HCT116 (cell line): ENCODE measurements around the gene CGB2. TPM values are rescaled to one million over a fixed set of nuclear protein-coding genes. Genes with fewer than 3 reads are reported as not detected.

Experiments
- ATAC-seq: fragments of 200-7000 bp; cut with Tn5 transposase; 2 replicates; pipeline ENCODE4 v1.9.1; 2020; ENCODE audit warnings: mild to moderate bottlenecking, moderate library complexity
- BruUV-seq: library from RNA; stranded (reverse); fragments of 400-500 nt; replicated peaks from 2 replicates; lab custom pipeline; 2021; lab: Mats Ljungman, UMichigan
- CTCF ChIA-PET: fragments of 300-600 bp; sonication (Branson Sonifier 250); formaldehyde crosslinking; loops from one replicate; lab custom pipeline; 2021; ENCODE audit warnings: antibody characterized with exemption; lab: Charles Lee
- POLR2A ChIA-PET: fragments of 300-600, 350-600 bp; sonication (Branson Sonifier 250); formaldehyde crosslinking; loops from one replicate; lab custom pipeline; 2021; ENCODE audit warnings: antibody characterized with exemption; lab: Charles Lee
- RAD21 ChIA-PET, 2 experiments: fragments of 300-600 bp; sonication (Branson Sonifier 250); formaldehyde crosslinking; loops; one replicate each; lab custom pipeline; 2023; ENCODE audit warnings: low total read pairs in 2 of 2; ENCODE audit not compliant: uncharacterized antibody in 2 of 2, unreplicated experiment in 2 of 2, low non-redundant PET in 1 of 2; lab: Charles Lee
- DNase-seq: peaks from one replicate; pipeline ENCODE4 v3.0.0-alpha.2; 2010; ENCODE audit warnings: low read depth, low spot score
- H2AFZ ChIP-seq: fragments of 200-600 bp; shearing (Covaris generic), sonication (generic); 2 replicates; pipeline ENCODE4 v1.6.1; 2017; ENCODE audit warnings: low read depth, mixed run types, mixed read lengths, antibody characterized with exemption, low read length; ENCODE audit not compliant: poor library complexity, severe bottlenecking
- H3K27ac ChIP-seq: 2 replicates; pipeline ENCODE4 v1.5.1; 2012; ENCODE audit warnings: low read depth, low read length
- H3K27me3 ChIP-seq: fragments of 200-600 bp; sonication (generic); 2 replicates; pipeline ENCODE4 v1.6.1; 2016; ENCODE audit warnings: mixed run types, low read length, mixed read lengths; ENCODE audit not compliant: insufficient read depth
- H3K36me3 ChIP-seq, 2 experiments: fragments of 200-500 bp in 1 of 2; fragments of 200-600 bp in 1 of 2; sonication (Bioruptor generic) in 1 of 2; sonication (generic) in 1 of 2; 2 replicates each; pipeline versions ENCODE4 v1.5.1 to v1.6.1; 2014 to 2016; ENCODE audit warnings: low read length in 2 of 2, inconsistent platforms in 1 of 2, mixed read lengths in 1 of 2, mixed run types in 1 of 2; ENCODE audit not compliant: insufficient read depth in 2 of 2, control insufficient read depth in 1 of 2
- H3K4me1 ChIP-seq, 2 experiments: fragments of 200-600 bp in 1 of 2; sonication (generic) in 1 of 2; 2 replicates each; pipeline versions ENCODE4 v1.5.1 to v1.6.1; 2012 to 2017; ENCODE audit warnings: low read length in 2 of 2, inconsistent platforms in 1 of 2, mild to moderate bottlenecking in 1 of 2, mixed read lengths in 1 of 2, mixed run types in 1 of 2, moderate library complexity in 1 of 2; ENCODE audit not compliant: insufficient read depth in 2 of 2, control insufficient read depth in 1 of 2
- H3K4me2 ChIP-seq: fragments of 200-600 bp; sonication (generic); 2 replicates; pipeline ENCODE4 v1.6.1; 2017; ENCODE audit warnings: mixed run types, low read length, mixed read lengths
- H3K4me3 ChIP-seq, 2 experiments: fragments of 200-600 bp in 1 of 2; sonication (generic) in 1 of 2; replicated peaks in 1 of 2; 2 replicates each; pipeline ENCODE4 v1.5.1; 2011 to 2016; ENCODE audit warnings: low read length in 2 of 2, control low read depth in 1 of 2, low read depth in 1 of 2, mild to moderate bottlenecking in 1 of 2, mixed read lengths in 1 of 2, mixed run types in 1 of 2
- H3K79me2 ChIP-seq: fragments of 200-600 bp; sonication (generic); 2 replicates; pipeline ENCODE4 v1.6.1; 2017; ENCODE audit warnings: mild to moderate bottlenecking, mixed run types, low read length, moderate library complexity, mixed read lengths; ENCODE audit not compliant: insufficient read depth
- H3K9ac ChIP-seq: fragments of 200-600 bp; sonication (generic); 2 replicates; pipeline ENCODE4 v1.6.1; 2016; ENCODE audit warnings: low read length, mixed read lengths
- H3K9me2 ChIP-seq: fragments of 200-600 bp; sonication (generic), shearing (Covaris generic); 2 replicates; pipeline ENCODE4 v1.6.1; 2017; ENCODE audit warnings: mixed run types, mild to moderate bottlenecking, moderate library complexity; ENCODE audit not compliant: insufficient read depth
- H3K9me3 ChIP-seq, 2 experiments: fragments of 200-500 bp in 1 of 2; fragments of 200-600 bp in 1 of 2; sonication (Bioruptor generic) in 1 of 2; sonication (generic) in 1 of 2; 2 replicates each; pipeline ENCODE4 v1.6.1; 2014 to 2017; ENCODE audit warnings: low read length in 2 of 2, mixed read lengths in 2 of 2, inconsistent platforms in 1 of 2, low read depth in 1 of 2, mild to moderate bottlenecking in 1 of 2, mixed run types in 1 of 2, moderate library complexity in 1 of 2; ENCODE audit not compliant: control insufficient read depth in 1 of 2, insufficient read depth in 1 of 2
- H4K20me1 ChIP-seq: fragments of 200-600 bp; sonication (generic), shearing (Covaris generic); 2 replicates; pipeline ENCODE4 v1.6.1; 2017; ENCODE audit warnings: mixed run types, mild to moderate bottlenecking, moderate library complexity; ENCODE audit not compliant: insufficient read depth
- CBX3 ChIP-seq: IDR thresholded peaks from 2 replicates; pipeline ENCODE4 v1.6.1; 2012; ENCODE audit warnings: low read depth
- EGR1 ChIP-seq: IDR thresholded peaks from 2 replicates; pipeline ENCODE4 v1.6.1; 2012; ENCODE audit warnings: low read depth
- EZH2 ChIP-seq: fragments of 200-600 bp; sonication (generic); IDR thresholded peaks from 2 replicates; pipeline ENCODE4 v1.6.1; 2017; ENCODE audit warnings: antibody characterized with exemption, mixed run types
- EZH2phosphoT487 ChIP-seq: fragments of 200-600 bp; IDR thresholded peaks from 2 replicates; pipeline ENCODE4 v1.6.1; 2018; ENCODE audit warnings: antibody characterized with exemption, borderline replicate concordance
- FOSL1 ChIP-seq: IDR thresholded peaks from 2 replicates; pipeline ENCODE4 v1.6.1; 2012; ENCODE audit warnings: low read depth
- JUND ChIP-seq: IDR thresholded peaks from 2 replicates; pipeline ENCODE4 v1.6.1; 2012
- POLR2A ChIP-seq: IDR thresholded peaks from 2 replicates; pipeline ENCODE4 v1.7.0; 2011; ENCODE audit warnings: borderline replicate concordance; ENCODE audit not compliant: insufficient read depth, insufficient read length; ENCODE audit errors: extremely low read depth
- POLR2AphosphoS5 ChIP-seq: IDR thresholded peaks from 2 replicates; pipeline ENCODE4 v1.6.1; 2011; ENCODE audit warnings: mild to moderate bottlenecking, low read depth, low read length, moderate library complexity
- SIN3A ChIP-seq: IDR thresholded peaks from 2 replicates; pipeline ENCODE4 v1.6.1; 2012; ENCODE audit warnings: low read depth
- SP1 ChIP-seq: IDR thresholded peaks from 2 replicates; pipeline ENCODE4 v1.6.1; 2012; ENCODE audit warnings: low read depth
- SRF ChIP-seq: IDR thresholded peaks from 2 replicates; pipeline ENCODE4 v1.6.1; 2012; ENCODE audit warnings: low read depth
- TCF7L2 ChIP-seq: IDR thresholded peaks from 2 replicates; pipeline ENCODE4 v1.7.0; 2011; ENCODE audit warnings: borderline replicate concordance, inconsistent platforms; ENCODE audit not compliant: insufficient read depth, insufficient read length; ENCODE audit errors: extremely low read depth
- YY1 ChIP-seq: IDR thresholded peaks from 2 replicates; pipeline ENCODE4 v1.6.1; 2011; ENCODE audit warnings: low read length, low read depth, moderate library complexity, mild to moderate bottlenecking; ENCODE audit not compliant: insufficient replicate concordance; ENCODE audit errors: extremely low read depth
- ZFX ChIP-seq: fragments of 450-650 bp; IDR thresholded peaks from 2 replicates; pipeline ENCODE4 v1.6.1; 2017
- ZNF274 ChIP-seq: fragments of 200-500 bp; sonication (Bioruptor generic); IDR thresholded peaks from 2 replicates; pipeline ENCODE4 v1.6.1; 2014; ENCODE audit warnings: mild to moderate bottlenecking, low read depth, low read length, inconsistent platforms
- intact Hi-C: fragments of 100-400 bp; cut with micrococcal nuclease; formaldehyde crosslinking; loops from 2 replicates; pipeline ENCODE4 v1.10.0; 2022
- total RNA-seq: library from RNA; stranded (reverse); gene quantifications from one replicate; pipeline ENCODE4 v1.2.1, GENCODE V29; 2021; ENCODE audit not compliant: unreplicated experiment
- TF ChIP-seq, protein P1 (sequence below): IDR thresholded peaks from 2 replicates; pipeline ENCODE4 v1.6.1; 2012
- TF ChIP-seq, protein P2 (sequence below): IDR thresholded peaks from 2 replicates; pipeline ENCODE4 v1.6.1; 2012; ENCODE audit warnings: low read depth
- TF ChIP-seq, protein P3 (sequence below), 3 experiments: fragments of 200-600 bp in 1 of 3; sonication (generic) in 1 of 3; IDR thresholded peaks in 2 of 3; conservative IDR thresholded peaks in 1 of 3; 2 replicates each; pipeline ENCODE4 v1.5.1; 2012 to 2017; ENCODE audit warnings: low read depth in 2 of 3, low read length in 2 of 3, antibody characterized with exemption in 1 of 3, borderline replicate concordance in 1 of 3, control low read depth in 1 of 3, mild to moderate bottlenecking in 1 of 3, mixed read lengths in 1 of 3, mixed run types in 1 of 3, moderate library complexity in 1 of 3; ENCODE audit not compliant: insufficient read depth in 1 of 3

Gene CGB2
- total RNA-seq, 1 experiment from 2014 or later: 5.0 TPM

DNA sequence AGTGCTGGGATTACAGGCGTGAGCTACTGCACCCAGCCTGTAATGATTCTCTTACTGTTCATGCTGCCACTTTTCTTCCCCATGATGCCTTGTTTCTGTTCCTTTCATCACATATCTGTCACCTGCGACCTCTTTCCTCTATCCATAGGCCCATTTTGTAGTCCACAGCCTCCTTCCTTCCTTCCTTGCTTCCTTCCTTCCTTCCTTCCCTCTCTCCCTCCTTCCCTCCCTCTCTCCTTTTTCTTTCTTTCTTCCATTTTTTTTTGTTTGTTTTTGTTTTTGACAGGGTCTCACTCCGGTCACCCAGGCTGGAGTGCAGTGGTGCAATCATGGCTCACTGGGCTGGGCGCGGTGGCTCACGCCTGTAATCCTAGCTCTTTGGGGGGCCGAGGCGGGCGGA, 42.8 kb upstream of the CGB2 start:
- no peak for ATAC-seq
- H3K36me3 ChIP-seq: peaks cover 14 to 15% of the 10 kb centered on the region in 2 experiments; a peak in 2 of 4 replicates
- RAD21 ChIA-PET: no interaction called here

More for the DNA sequence above, 42.8 kb upstream of the CGB2 start:
- no peaks in the 10 kb centered on the region for H3K9me2 ChIP-seq
- H3K9ac ChIP-seq: no peak overlapping the region
- no peak overlapping the region for H2AFZ ChIP-seq
- intact Hi-C loops: no loop called here
- H3K79me2 ChIP-seq: peaks cover 27% of the 10 kb centered on the region
- BruUV-seq: no TSS peak
- H3K4me1 ChIP-seq: peaks cover 6 to 11% of the 10 kb centered on the region in 2 experiments; a peak in 3 of 4 replicates
- H3K27ac ChIP-seq: no peak overlapping the region
- H4K20me1 ChIP-seq: no peaks in the 10 kb centered on the region
- no peak for TF ChIP-seq SIN3A
- TF ChIP-seq JUND: no peak
- TF ChIP-seq, protein P1, sequence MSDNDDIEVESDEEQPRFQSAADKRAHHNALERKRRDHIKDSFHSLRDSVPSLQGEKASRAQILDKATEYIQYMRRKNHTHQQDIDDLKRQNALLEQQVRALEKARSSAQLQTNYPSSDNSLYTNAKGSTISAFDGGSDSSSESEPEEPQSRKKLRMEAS: no peak
- TF ChIP-seq SRF: no peak
- no peak for TF ChIP-seq POLR2AphosphoS5
- TF ChIP-seq, protein P2, sequence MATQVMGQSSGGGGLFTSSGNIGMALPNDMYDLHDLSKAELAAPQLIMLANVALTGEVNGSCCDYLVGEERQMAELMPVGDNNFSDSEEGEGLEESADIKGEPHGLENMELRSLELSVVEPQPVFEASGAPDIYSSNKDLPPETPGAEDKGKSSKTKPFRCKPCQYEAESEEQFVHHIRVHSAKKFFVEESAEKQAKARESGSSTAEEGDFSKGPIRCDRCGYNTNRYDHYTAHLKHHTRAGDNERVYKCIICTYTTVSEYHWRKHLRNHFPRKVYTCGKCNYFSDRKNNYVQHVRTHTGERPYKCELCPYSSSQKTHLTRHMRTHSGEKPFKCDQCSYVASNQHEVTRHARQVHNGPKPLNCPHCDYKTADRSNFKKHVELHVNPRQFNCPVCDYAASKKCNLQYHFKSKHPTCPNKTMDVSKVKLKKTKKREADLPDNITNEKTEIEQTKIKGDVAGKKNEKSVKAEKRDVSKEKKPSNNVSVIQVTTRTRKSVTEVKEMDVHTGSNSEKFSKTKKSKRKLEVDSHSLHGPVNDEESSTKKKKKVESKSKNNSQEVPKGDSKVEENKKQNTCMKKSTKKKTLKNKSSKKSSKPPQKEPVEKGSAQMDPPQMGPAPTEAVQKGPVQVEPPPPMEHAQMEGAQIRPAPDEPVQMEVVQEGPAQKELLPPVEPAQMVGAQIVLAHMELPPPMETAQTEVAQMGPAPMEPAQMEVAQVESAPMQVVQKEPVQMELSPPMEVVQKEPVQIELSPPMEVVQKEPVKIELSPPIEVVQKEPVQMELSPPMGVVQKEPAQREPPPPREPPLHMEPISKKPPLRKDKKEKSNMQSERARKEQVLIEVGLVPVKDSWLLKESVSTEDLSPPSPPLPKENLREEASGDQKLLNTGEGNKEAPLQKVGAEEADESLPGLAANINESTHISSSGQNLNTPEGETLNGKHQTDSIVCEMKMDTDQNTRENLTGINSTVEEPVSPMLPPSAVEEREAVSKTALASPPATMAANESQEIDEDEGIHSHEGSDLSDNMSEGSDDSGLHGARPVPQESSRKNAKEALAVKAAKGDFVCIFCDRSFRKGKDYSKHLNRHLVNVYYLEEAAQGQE: no peak
- no peak for TF ChIP-seq TCF7L2
- no peak for TF ChIP-seq YY1
- no peak for TF ChIP-seq EZH2
- no peak for TF ChIP-seq ZNF274
- TF ChIP-seq FOSL1: no peak
- no peak for TF ChIP-seq ZFX
- TF ChIP-seq, protein P3, sequence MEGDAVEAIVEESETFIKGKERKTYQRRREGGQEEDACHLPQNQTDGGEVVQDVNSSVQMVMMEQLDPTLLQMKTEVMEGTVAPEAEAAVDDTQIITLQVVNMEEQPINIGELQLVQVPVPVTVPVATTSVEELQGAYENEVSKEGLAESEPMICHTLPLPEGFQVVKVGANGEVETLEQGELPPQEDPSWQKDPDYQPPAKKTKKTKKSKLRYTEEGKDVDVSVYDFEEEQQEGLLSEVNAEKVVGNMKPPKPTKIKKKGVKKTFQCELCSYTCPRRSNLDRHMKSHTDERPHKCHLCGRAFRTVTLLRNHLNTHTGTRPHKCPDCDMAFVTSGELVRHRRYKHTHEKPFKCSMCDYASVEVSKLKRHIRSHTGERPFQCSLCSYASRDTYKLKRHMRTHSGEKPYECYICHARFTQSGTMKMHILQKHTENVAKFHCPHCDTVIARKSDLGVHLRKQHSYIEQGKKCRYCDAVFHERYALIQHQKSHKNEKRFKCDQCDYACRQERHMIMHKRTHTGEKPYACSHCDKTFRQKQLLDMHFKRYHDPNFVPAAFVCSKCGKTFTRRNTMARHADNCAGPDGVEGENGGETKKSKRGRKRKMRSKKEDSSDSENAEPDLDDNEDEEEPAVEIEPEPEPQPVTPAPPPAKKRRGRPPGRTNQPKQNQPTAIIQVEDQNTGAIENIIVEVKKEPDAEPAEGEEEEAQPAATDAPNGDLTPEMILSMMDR (IDR thresholded peaks at IDR 0.05 in 2 of 3, conservative IDR thresholded peaks at IDR 0.05 in 1 of 3; ENCODE audit: borderline replicate concordance in 1 of 3, insufficient read depth in 1 of 3, low read depth in 2 of 3, low read length in 2 of 3): no peak
- TF ChIP-seq CBX3: no peak
- TF ChIP-seq EZH2phosphoT487: no peak
- no peak for TF ChIP-seq EGR1
- TF ChIP-seq SP1: no peak
- no peak for TF ChIP-seq POLR2A
- TF ChIP-seq, all 23 proteins: peak for 0
- Histone ChIP-seq H3K4me2 (no peak overlapping the region), H3K4me3 (no peak overlapping the region), H3K27me3 (no peaks in the 10 kb centered on the region), H3K9me3 (no peaks in the 10 kb centered on the region)
- no peak for DNase-seq
- ChIA-PET POLR2A (no interaction called here), CTCF (no interaction called here)
